ENCODE measurements around the gene TOM1L2.
A peak's percentile ranks its signal among the peaks of the same experiment; 100 is the strongest.

The TOM1L2 gene

GRCh38 chr17:17972126-17972951 is at the start of gene TOM1L2, which contains the start of gene DRC3:
TSS of gene TOM1L2 (minus strand) at chr17:17972400. CDS start at chr17:17972313, 87 bp downstream.
TSS of gene DRC3 (plus strand) at chr17:17972862. CDS start at chr17:17977599, 4,737 bp downstream.
- no peaks in the 10 kb centered on the region for H3K79me2 ChIP-seq (ENCODE audit: control insufficient read depth, low read length)
- no peaks in the 10 kb centered on the region for H3F3A ChIP-seq (ENCODE audit: control insufficient read depth, insufficient read depth)
- no peaks in the 10 kb centered on the region for H3K9me3 ChIP-seq (ENCODE audit: control insufficient read depth, insufficient read depth, low read length)
- peaks cover 14% of the 10 kb centered on the region for H3K4me1 ChIP-seq (ENCODE audit: control insufficient read depth, low read length)
- no peaks in the 10 kb centered on the region for H3K36me3 ChIP-seq (ENCODE audit: control insufficient read depth, low read length)
- no peak for TF ChIP-seq EZH2phosphoT487 (IDR thresholded peaks at IDR 0.05; ENCODE audit: borderline replicate concordance, low read length)
- TF ChIP-seq CTCF (IDR thresholded peaks at IDR 0.05; ENCODE audit: low read depth, low read length, poor library complexity, severe bottlenecking) = no peak
- H4K20me1 ChIP-seq (ENCODE audit: control insufficient read depth, insufficient read depth, low read depth, low read length) = no peaks in the 10 kb centered on the region
- H3K9me2 ChIP-seq (replicated peaks; ENCODE audit: control insufficient read depth, low read length) = no peaks in the 10 kb centered on the region
- H3K27me3 ChIP-seq (ENCODE audit: control insufficient read depth, low read length) = peaks cover 4% of the 10 kb centered on the region; the same call in 1 of the 2 replicates
- H3K27ac ChIP-seq (ENCODE audit: low read depth, low read length) = no peak within 1 kb of the TSS
- H3K4me2 ChIP-seq (ENCODE audit: low read length) = peak within 1 kb of the TSS; percentile 88
- H3K4me3 ChIP-seq (ENCODE audit: low read length) = peak within 1 kb of the TSS; percentile 85

GRCh38 chr17:18021372-18021771 is 49.2 kb upstream of the TOM1L2 start:
- TF ChIP-seq EZH2phosphoT487 (IDR thresholded peaks at IDR 0.05; ENCODE audit: borderline replicate concordance, low read length) = no peak
- no peak for TF ChIP-seq CTCF (IDR thresholded peaks at IDR 0.05; ENCODE audit: low read depth, low read length, poor library complexity, severe bottlenecking)
- Histone ChIP-seq H3K4me2 (ENCODE audit: low read length) (no peak overlapping the region), H3K27me3 (ENCODE audit: control insufficient read depth, low read length) (no peaks in the 10 kb centered on the region), H3K27ac (ENCODE audit: low read depth, low read length) (no peak overlapping the region), H3K4me3 (ENCODE audit: low read length) (no peak overlapping the region), H4K20me1 (ENCODE audit: control insufficient read depth, insufficient read depth, low read depth, low read length) (no peaks in the 10 kb centered on the region), H3K4me1 (ENCODE audit: control insufficient read depth, low read length) (no peaks in the 10 kb centered on the region), H3F3A (ENCODE audit: control insufficient read depth, insufficient read depth) (no peaks in the 10 kb centered on the region), H3K9me3 (ENCODE audit: control insufficient read depth, insufficient read depth, low read length) (no peaks in the 10 kb centered on the region), H3K9me2 (replicated peaks; ENCODE audit: control insufficient read depth, low read length) (no peaks in the 10 kb centered on the region), H3K79me2 (ENCODE audit: control insufficient read depth, low read length) (no peaks in the 10 kb centered on the region), H3K36me3 (ENCODE audit: control insufficient read depth, low read length) (peaks cover 15% of the 10 kb centered on the region)

- no peaks in the 10 kb centered on the region for H4K20me1 ChIP-seq (ENCODE audit: control insufficient read depth, insufficient read depth, low read depth, low read length)
- H3K79me2 ChIP-seq (ENCODE audit: control insufficient read depth, low read length) = no peaks in the 10 kb centered on the region
- H3K27me3 ChIP-seq (ENCODE audit: control insufficient read depth, low read length) = no peaks in the 10 kb centered on the region
- H3K9me3 ChIP-seq (ENCODE audit: control insufficient read depth, insufficient read depth, low read length) = no peaks in the 10 kb centered on the region
- H3K4me1 ChIP-seq (ENCODE audit: control insufficient read depth, low read length) = no peaks in the 10 kb centered on the region
- H3F3A ChIP-seq (ENCODE audit: control insufficient read depth, insufficient read depth) = no peaks in the 10 kb centered on the region
- H3K4me2 ChIP-seq (ENCODE audit: low read length) = no peak overlapping the region
- H3K4me3 ChIP-seq (ENCODE audit: low read length) = no peak overlapping the region
- peaks cover 13% of the 10 kb centered on the region for H3K36me3 ChIP-seq (ENCODE audit: control insufficient read depth, low read length)
- no peak overlapping the region for H3K27ac ChIP-seq (ENCODE audit: low read depth, low read length)
- TF ChIP-seq CTCF (IDR thresholded peaks at IDR 0.05; ENCODE audit: low read depth, low read length, poor library complexity, severe bottlenecking) (no peak), EZH2phosphoT487 (IDR thresholded peaks at IDR 0.05; ENCODE audit: borderline replicate concordance, low read length) (no peak)
- no peaks in the 10 kb centered on the region for H3K9me2 ChIP-seq (replicated peaks; ENCODE audit: control insufficient read depth, low read length)
These were observed 48.8 kb upstream of the TOM1L2 start for GRCh38 chr17:18020971-18021370.
